BJ (cell line): Measurements from ENCODE around the gene RHPN2. TPM values are rescaled to one million over a fixed set of nuclear protein-coding genes. Genes with fewer than 3 reads are reported as not detected.

ENCODE experiments used
- CTCF ChIA-PET: fragments of 350-600 bp; formaldehyde crosslinking; extraction: SDS; loops from one replicate; lab custom pipeline; 2021; ENCODE audit warnings: antibody characterized with exemption, inconsistent platforms; lab: Yijun Ruan, JAX
- POLR2A ChIA-PET: fragments of 300-600 bp; sonication (Branson Sonifier 250); formaldehyde crosslinking; extraction: SDS; loops from one replicate; lab custom pipeline; 2021; ENCODE audit warnings: antibody characterized with exemption; lab: Charles Lee
- DNase-seq: peaks from one replicate; pipeline ENCODE4 v3.0.0-alpha.2; 2011; ENCODE audit warnings: low read depth
- H3K27me3 ChIP-seq: 2 replicates; pipeline ENCODE4 v1.6.0; 2011; ENCODE audit warnings: low read length; ENCODE audit not compliant: control insufficient read depth, insufficient read depth
- H3K36me3 ChIP-seq: 2 replicates; pipeline ENCODE4 v1.5.1; 2011; ENCODE audit warnings: low read length; ENCODE audit not compliant: control insufficient read depth, insufficient read depth
- H3K4me3 ChIP-seq: 2 replicates; pipeline ENCODE4 v1.5.1; 2011; ENCODE audit warnings: low read depth, mild to moderate bottlenecking, control low read depth, low read length
- CTCF ChIP-seq: IDR thresholded peaks from 2 replicates; pipeline ENCODE4 v1.5.1; 2011; ENCODE audit warnings: low read depth, mild to moderate bottlenecking, control low read depth, inconsistent platforms, low read length, moderate library complexity; ENCODE audit not compliant: insufficient read depth
- polyA plus RNA-seq: library from polyadenylated mRNA; depleted of rRNA; stranded (reverse); fragments of >200 nt; gene quantifications from 2 replicates; pipeline ENCODE4 v1.2.3, GENCODE V29; 2011; rRNA removed
- small RNA-seq: library from RNA; depleted of rRNA; stranded (forward); fragments of <200 nt; gene quantifications from one replicate; pipeline ENCODE3, GENCODE V24; 2012; ENCODE audit warnings: low replicate concordance, low read depth; ENCODE audit not compliant: insufficient read length

Gene RHPN2
- polyA plus RNA-seq, 1 experiment = 7.8 TPM

GRCh38 chr19:32936065-32936464 is 128.6 kb downstream of the RHPN2 start:
- CTCF ChIA-PET = no interaction called here
- POLR2A ChIA-PET = no interaction called here

GRCh38 chr19:32935629-32936028 is 129.1 kb downstream of the RHPN2 start:
- POLR2A ChIA-PET = no interaction called here
- H3K27me3 ChIP-seq = no peaks in the 10 kb centered on the region
- H3K4me3 ChIP-seq = no peak overlapping the region
- H3K36me3 ChIP-seq = peaks cover 10% of the 10 kb centered on the region
- TF ChIP-seq CTCF = no peak
- DNase-seq = no peak
- CTCF ChIA-PET = no interaction called here

More at GRCh38 chr19:32936065-32936464, 128.6 kb downstream of the RHPN2 start:
- Histone ChIP-seq H3K36me3 (peaks cover 10% of the 10 kb centered on the region), H3K27me3 (no peaks in the 10 kb centered on the region), H3K4me3 (no peak overlapping the region)
- no peak for DNase-seq
- TF ChIP-seq CTCF = no peak

GRCh38 chr19:32933571-32933970 is 131.1 kb downstream of the RHPN2 start:
- TF ChIP-seq CTCF = no peak
- ChIA-PET CTCF (interaction anchor here (1.2 kb wide), 1 partner anchor 15 kb away, joined by 3 read pairs; no protein-coding TSS in a partner anchor), POLR2A (no interaction called here)
- peaks cover 12% of the 10 kb centered on the region for H3K36me3 ChIP-seq
- DNase-seq = no peak
- no peak overlapping the region for H3K4me3 ChIP-seq
- no peaks in the 10 kb centered on the region for H3K27me3 ChIP-seq

- CTCF ChIA-PET = no interaction called here
- TF ChIP-seq CTCF = no peak
Measured at GRCh38 chr19:32930567-32930966, 134.1 kb downstream of the RHPN2 start.

DNA sequence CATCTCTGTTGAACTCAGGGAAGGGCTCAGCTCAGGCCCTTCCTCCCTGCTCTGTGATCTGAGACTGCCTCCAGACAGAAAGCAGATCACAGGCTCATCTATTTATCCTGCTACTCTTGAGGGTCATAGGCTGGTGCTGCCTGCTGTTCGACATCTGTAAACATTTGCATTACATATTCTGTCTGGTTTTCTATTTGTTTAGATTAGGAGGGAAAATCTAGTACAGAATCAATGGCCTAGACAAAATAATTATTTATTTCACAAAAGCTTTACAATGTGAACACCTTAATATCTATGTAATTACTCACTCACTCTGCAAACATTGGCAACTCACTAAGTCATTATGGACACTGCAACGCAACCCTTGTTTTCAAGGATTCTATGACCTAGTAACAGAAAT is 135.9 kb downstream of the RHPN2 start:
- DNase-seq = no peak
- CTCF ChIA-PET = no interaction called here
- H3K36me3 ChIP-seq = peaks cover 14% of the 10 kb centered on the region
- H3K27me3 ChIP-seq = no peaks in the 10 kb centered on the region
- no peak for TF ChIP-seq CTCF
- no peak overlapping the region for H3K4me3 ChIP-seq
- POLR2A ChIA-PET = no interaction called here

More at GRCh38 chr19:32930567-32930966, 134.1 kb downstream of the RHPN2 start:
- H3K27me3 ChIP-seq = no peaks in the 10 kb centered on the region
- no peak for DNase-seq
- POLR2A ChIA-PET = interaction anchor here (0.7 kb wide), 1 partner anchor 64 kb away, joined by 13 read pairs; no protein-coding TSS in a partner anchor
- peaks cover 10% of the 10 kb centered on the region for H3K36me3 ChIP-seq
- no peak overlapping the region for H3K4me3 ChIP-seq

Small RNA genes lying within 50 kb of the gene (small RNA-seq; reads per million reads assigned to genes)
- gene AC008521.1 (not detected), gene AC008521.2 (not detected)

Other genes starting within 250 kb of the RHPN2 start
- gene SLC7A9, start 195.1 kb downstream of the RHPN2 start, polyA plus RNA-seq = not detected in 2 replicates
- 14.8 and 18.3 TPM in 2 replicates for gene CEP89, start 92.9 kb downstream of the RHPN2 start, polyA plus RNA-seq
- 4.4 and 5.5 TPM in 2 replicates for gene FAAP24, start 92.6 kb downstream of the RHPN2 start, polyA plus RNA-seq
- gene GPATCH1, start 16.3 kb upstream of the RHPN2 start, polyA plus RNA-seq = 7.2 and 8.7 TPM in 2 replicates
- gene WDR88, start 67.2 kb upstream of the RHPN2 start, polyA plus RNA-seq = not detected in 2 replicates
- gene LRP3, start 129.4 kb upstream of the RHPN2 start, polyA plus RNA-seq = 11.5 and 16.1 TPM in 2 replicates
- not detected in 2 replicates for gene SLC7A10, start 161.0 kb upstream of the RHPN2 start, polyA plus RNA-seq
- 0.28 and 0.50 TPM in 2 replicates for gene CEBPA, start 237.6 kb upstream of the RHPN2 start, polyA plus RNA-seq